Endometrial microvascular endothelial cells (primary cell): ENCODE data around the gene HOMER3. TPM values are rescaled to one million over a fixed set of nuclear protein-coding genes. Genes with fewer than 3 reads are reported as not detected.
"Not testable (repeated sequence)": the region's sequence is repeated elsewhere in the genome, so short reads cannot be mapped to it uniquely, and the experiment has no call there.

Source experiments
- in situ Hi-C: cut with HindIII; loops from 2 replicates; pipeline ENCODE4 v1.10.0; 2017; ENCODE audit warnings: low sequenced_read_pairs, low pct_unique_long_range_greater_than_20kb; ENCODE audit errors: inconsistent ontology term
- total RNA-seq: library from RNA; depleted of rRNA; stranded (reverse); fragments of >200 nt; gene quantifications from one replicate; pipeline ENCODE4 v1.2.3, GENCODE V29; 2015; ENCODE audit errors: inconsistent ontology term

HOMER3 gene
- total RNA-seq, 1 donor from 2014 or later: 80.6 TPM

DNA sequence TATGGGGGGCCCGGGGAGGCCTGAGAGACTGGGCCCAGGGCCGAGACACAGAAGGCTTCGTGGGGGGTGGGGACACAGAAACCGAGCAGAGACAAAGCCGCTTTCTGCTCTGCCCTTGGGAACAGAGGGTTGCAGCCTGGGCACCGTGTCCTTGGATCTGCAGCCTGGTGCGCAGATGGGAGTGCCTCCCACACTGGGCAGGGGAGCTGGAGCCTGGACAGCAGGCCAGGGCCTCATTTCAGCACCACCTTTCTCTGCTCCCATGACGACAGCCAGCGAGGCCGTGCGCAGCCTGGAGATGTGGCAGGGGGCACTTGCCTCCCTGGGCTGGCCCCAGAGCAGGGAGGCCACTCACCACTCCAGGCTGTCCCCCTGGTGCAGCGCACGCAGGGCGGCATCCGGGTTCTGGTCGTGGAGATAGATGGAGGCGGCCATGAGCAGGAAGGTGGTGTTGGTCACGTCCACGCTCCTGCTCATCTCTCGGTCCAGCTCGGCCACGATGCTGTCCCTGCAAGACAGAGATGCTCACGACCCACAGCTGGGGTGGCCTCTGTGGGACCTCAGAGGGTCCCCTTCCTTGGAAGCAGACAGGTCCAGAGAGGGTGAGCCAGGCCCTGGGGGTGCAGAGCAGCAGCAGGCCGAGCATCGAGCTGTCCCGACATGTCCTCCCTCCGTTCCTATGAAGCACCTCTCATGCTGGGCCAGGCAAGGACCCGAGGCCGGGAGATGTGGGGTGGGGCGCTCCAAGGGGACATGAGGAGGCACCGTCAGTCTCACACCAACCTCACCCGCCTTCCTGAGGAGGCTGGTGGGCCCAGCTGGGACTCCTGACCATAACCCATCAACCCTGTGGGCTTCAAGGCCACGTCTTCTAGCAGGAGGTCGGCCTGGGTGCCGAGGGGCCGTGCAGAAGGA is 34.2 kb downstream of the HOMER3 start:
- in situ Hi-C loops: no loop called here

DNA sequence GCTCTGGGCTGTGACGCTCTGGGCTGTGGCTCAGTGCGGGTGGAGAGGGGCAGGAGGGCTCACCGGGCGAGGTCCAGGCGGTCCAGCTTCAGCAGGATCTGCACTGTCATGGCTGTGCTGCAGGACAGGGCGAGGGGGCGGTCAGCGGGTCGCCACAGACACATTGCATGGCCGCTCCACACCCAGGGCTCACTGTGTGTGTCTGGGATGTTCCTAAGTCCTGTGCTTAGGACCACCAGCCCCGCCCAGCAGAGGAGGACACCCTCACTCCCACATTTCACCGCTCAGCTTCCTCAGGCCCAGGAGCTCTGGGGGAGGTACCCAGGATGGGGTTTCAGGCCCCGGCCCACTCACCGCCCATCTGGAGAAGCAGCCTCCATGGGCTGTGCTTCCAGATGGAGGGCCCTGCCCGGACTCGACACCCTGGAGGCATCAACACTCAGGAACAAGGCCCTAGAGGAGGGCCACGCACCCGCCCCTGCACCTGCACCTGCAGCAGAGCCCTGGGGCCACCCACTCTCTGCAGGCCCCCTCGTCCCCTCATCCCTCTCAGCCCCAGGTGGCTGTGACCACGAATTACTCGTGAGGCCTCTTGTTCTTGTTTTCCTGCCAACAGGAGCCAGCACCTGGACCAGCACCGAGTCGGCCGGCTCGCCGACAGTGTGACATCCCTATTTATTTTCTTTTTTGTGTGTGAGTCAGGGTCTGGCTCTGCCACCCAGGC is 35.3 kb downstream of the HOMER3 start:
- in situ Hi-C loops: no loop called here

DNA sequence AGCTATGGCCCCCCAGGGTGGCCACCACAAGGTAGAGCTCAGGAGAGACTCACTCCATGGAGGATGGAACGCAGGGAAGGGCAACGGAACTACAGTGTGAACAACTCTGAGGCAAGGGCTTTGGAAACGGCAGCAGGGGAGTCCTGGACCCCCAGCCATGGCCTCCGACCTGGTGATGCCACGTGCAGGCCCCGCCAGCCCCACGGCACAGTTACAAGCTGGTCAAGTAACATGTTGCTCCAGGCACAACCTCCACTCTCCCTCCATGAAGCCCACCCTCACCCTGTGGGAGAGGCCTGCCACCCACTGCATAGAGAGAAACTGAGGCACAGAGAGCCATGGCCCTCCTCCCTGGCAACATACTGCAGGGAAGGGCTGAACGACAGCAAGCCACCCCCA is 36.0 kb downstream of the HOMER3 start:
- in situ Hi-C loops: no loop called here

DNA sequence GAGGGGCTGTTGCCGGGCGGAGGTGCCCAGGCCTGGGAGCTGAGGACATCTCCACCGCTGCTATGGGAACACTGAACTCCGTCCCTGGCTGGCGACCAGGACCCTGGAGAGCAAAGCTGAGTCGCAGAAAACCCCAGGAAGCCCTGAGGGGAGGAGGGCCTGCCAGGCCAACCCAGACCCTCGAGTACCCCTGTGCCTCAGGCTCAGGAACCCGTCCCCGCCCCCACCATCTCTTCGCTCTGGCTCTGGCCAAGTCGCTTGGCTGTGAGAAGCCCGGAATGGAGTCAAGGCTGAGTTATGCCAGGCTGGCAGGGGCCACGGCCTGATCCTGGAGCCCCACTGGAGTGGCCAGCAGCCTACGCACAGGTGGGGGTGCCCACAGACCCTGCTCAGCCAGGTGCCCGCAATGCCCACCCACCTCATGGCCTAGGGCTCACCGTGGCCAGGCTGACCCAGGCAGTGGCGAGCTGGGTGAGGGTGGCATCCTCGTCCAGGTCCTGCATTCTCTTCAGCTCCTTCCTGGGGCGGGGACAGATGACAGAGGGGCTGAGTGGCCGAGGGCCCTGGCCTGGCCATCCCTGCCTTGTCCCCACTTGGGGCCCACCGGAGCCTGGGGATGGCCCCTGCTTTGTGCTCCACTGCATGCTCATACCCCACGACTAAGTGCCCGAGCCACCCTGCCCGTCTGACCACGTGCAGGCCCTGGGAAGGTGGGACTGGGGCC is 36.5 kb downstream of the HOMER3 start:
- in situ Hi-C loops: no loop called here

DNA sequence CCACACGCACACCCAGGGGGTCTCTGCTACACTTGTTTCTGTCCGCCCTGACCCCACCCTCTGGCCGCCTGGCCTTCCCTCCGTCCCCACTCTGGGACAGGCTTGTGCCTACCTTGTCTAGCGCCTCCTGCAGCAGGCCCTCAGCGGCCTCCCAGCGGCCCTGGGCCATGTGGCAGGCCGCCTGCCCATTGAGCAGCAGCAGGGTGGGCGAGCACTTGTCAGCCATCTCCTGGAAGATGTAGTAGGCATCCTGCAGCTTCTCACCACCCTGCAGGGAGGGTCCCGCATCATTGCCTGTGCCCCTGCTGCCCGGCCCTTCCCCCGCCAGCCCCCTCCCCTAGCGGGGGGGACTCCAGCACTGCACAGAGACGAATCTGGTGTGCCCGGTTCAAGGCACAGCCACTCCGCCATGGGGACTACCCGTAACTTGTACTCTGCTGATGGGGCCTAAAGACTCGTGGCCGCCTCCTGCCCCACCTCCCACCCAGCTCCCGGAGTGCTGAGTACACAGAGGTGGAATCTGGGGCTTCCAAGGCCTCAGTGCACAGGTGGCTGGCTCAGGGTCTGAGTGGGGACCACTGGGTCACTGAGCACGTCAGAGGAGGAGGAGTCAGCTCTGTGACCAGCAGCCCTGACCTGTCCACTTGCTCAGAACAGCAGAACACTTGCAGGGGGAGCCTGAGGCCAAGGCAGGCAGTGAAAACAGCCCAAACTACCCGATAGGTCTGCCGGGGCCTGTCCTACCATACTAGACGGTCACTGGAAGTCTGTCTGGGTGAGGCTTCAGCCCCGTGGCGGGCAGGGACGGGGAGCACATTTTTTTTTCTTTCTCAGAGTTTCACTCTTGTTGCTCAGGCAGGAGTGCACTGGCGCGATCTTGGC is 37.6 kb downstream of the HOMER3 start:
- in situ Hi-C loops: no loop called here

DNA sequence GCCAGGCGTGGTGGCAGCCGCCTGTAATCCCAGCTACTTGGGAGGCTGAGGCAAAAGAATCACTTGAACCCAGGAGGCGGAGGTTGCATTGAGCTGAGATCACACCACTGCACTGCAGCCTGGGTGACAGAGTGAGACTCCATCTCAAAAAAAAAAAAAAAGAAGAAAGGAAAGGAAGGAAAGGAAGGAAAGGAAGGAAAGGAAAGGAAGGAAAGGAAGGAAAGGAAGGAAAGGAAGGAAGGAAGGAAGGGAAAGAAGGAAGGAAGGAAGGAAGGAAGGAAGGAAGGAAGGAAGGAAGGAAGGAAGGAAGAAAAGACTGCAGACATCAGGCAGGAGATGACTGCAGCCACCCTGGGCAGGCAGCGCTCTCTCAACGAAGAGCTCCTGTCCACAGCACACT is 38.5 kb downstream of the HOMER3 start:
- in situ Hi-C loops: not testable (repeated sequence)

DNA sequence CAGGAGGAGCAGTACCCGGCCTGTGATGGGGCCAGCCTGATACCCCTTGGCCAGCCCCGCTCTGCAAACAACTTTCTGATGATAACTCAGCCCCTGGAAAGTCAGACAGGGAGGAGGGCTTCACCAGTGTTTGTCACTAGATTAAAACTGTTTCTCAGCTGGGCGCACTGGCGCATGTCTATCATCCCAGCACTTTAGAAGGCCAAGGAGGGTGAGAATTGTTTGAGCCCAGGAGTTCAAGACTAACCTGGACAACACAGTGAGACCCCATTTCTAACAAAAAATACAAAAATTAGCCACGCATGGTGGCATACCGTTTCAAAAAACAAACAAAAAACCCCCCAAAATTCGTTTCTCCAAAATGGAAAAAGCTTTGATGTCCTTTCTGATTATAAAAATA is 39.5 kb downstream of the HOMER3 start:
- in situ Hi-C loops: no loop called here

DNA sequence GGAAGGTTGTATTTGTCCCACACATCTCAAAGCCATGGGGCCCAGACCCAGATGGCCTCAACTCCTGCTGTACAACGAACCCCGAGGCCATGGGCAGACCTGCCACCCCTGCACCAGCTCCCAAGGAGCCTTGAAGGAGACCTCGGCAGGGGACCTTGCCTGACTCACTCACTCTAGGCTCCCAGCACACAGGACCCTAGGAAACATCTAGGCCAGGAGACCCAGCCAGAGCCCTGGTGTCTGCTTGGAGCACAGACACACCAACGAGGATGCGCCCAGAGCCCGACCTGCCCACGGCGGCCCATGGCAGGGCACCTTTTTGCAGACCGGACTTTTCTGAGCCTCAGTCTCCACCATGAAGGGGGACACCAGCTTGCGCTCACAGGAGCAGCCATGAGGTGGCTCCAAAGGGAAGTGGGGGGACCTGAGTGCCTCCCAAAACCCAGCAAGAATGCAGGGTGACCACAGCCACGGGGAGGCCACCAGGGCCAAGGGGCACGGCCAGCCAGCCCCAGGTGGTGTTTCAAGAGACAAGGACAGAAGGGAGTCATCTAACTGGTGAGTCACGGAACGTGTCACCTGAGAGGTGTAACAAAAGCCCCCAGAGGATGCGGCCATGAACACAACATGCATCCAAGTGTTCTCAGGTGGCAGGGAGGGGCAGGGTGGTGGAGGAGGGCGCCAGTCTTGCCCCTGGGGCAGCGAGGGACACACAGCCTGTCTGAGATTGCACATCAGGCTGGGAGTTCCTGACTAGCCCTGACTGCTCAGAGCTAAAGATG is 40.1 kb downstream of the HOMER3 start:
- in situ Hi-C loops: no loop called here

DNA sequence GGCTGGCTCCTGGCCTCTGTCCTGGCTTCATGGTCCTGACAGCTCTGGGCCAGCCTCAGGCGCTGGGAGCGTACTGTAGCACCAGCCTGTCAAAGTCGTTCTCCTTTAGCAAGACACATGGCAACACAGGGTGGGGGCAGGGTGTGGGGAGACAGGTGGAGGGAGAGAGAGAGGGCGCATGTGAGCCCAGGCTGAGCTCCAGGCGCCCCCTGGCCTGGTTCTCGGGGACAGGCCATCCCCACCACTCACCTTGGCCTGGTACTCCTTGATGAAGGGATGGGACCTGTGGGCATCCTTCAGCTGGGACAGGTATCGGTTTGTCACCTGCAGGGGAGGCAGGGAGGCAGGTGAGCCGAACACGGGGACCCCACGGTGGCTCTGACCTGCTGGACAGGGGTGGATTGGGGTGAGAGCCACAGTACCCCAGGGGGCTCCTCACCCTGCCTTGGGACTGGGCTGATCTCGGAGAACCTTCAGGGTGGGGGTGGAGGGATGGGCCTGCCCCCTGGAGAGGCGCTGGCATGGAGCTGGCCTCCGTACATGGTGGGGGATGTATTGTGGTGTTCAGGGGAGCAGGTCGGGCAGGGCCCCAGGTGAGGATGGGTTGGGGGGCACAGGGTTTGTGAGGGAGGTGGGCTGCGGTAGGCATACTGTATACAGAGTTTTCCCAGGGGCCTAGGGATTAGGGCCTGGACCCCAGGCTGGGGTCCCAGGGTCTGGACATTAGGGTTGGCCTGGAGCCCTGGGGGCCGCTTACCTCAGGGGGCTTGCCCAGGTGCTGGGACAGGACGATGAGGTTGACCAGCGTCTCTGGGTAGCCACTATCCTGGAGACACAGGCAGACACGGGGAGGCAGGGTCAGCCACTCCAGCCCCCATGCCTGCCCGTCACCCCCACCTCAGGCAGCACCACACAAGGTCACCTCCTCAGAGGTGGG is 41.1 kb downstream of the HOMER3 start:
- in situ Hi-C loops: no loop called here

DNA sequence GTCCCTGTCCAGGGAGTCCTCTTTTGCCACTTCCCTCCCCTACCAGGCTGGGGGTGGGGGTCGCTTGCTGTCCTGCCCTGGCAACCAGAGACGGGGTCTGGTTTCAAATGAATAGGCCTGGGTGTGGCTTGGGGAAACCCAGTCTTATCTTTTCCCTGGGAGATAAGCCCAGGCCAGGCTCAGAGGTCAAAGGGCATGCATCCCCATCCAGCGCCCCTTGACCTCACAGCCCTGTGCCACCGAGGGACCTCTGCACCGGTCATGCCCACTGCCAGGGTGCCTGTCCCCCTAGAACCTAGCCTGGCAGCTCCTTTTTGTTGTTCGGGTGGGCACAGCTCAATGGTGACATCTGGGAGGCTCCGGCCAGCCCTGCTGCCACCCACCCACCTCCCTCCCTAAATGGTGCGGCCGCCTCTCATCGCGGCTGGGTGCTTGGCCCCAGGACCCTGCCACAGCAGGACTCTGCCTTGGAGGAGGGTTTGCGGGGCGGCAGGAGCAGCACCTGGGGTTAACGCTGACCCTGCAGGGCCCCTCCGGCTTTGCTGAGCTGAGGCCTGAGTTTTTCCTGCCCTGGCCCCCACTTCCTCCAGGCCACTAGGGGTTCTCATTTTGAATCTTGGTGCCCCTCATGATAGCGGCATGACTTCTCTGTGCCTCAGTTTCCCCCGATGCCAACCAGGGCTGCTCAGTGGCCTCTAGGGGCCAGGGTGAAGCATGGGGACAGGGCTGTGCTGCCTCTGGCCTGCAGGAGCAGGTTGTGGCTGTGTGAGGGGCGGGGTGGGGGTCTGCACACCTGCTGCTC is 42.2 kb downstream of the HOMER3 start:
- in situ Hi-C loops: no loop called here

DNA sequence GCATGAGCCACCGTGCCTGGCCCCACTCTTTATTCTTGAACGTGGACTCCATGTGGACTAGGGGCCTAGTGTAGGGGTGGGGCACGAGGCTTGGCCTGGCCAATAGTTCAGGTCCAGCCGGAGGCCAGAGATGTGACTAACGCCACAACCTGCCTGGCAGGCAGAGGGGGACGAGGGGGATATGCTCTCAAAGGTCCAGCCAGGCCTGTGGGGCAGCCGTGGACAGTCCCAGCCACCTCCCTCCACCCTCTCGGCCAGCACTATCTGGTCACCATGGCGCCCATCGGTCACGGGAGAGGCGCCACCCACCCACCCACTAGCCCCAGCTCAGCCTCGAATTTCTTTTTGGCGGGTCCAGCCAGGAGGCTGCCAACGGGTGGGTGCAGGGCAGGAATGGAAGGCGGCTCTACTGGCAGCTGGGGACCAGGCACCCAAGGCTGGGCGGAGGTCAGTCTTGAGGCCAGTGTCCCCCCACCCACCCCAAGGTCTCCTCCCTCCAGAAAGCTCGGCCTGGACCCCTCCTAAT is 42.9 kb downstream of the HOMER3 start:
- in situ Hi-C loops: no loop called here

DNA sequence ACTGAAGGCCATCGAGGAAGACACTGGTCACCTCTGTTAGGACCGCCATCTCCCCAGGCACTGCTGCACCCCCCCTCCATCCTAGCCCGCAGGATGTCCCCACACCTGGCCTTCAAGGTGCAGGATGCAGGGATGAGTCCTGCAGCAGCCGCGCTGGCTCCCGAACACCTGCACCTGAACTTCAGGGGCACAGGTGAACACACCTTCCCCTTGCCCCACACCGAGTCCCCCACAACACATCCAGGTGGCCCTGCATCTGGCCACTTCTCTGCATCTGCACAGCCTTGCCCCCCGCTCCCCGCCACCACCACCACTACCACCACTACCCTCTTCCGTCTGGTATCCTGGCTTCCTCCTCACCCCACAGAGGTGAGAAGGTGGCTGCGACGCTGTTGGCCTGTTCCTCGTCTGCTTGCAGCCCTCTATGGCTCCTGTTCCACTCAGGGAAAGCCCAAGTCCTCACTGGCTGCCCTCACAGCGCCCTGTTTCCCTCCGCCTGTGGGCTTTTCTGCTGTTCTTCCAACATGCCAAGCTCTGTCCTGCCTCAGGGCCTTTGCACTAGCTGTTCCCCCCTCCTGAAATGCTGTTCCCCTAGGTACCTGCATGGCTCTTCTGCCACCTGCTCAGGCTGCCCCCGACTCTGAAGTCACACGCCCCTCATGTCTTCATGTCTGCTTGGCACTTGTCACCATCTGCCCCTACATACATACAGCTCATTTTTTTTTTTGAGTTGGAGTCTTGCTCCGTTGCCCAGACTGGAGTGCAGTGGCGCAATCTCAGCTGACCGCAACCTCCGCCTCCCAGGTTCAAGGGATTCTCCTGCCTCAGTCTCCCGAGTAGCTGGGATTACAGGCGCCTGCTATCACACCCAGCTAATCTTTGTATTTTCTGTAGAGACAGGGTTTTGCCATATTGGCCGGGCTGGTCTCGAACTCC is 43.7 kb downstream of the HOMER3 start:
- in situ Hi-C loops: no loop called here

DNA sequence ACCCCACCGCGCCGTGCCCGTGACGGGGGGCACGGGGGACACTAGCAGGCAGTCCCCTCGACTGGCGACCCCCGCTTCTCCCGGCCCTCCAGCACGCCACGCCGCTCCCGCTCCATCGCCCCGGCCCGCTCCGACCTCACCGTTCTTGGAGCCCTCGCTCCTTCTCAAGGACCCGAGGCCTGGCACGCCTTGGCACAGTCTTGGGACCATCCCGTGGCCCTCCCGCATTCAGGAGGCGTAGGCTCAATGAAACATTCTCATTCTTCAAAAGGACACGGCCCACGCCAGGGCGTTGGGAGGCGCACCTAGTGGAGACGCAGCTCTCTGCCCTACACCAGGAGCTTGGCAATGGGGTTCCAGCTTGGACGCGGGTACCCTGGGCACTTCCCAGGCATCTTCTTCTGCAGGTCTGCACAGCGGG is 44.6 kb downstream of the HOMER3 start:
- in situ Hi-C loops: no loop called here

DNA sequence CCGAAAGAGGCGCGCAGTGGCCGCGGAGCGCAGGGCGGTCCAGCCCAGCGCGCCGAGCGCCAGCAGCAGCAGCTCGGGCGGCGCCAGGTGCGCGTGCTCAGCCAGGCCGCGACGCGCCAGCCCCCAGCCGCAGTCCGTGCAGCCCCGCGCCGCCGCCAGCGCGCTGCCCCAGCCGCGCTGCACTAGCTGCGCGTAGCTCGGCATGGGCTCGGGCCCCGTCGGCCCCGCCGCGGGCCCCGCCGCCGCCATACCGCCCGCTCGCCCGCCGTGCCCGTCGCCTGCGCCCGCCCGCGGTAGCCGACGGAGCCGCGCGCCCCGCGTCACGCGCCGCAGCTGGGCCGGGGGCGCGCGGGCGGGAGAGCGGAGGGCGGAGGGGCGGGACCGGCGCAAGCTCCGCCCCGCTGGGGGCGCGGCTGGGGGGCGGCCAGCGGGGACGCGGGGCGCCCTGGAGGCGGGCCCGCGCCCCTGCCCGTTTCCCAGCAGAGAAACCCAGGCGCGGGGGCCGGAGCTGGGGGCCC is 45.1 kb downstream of the HOMER3 start, which contains the start of gene CERS1:
Gene CERS1, minus strand, starts transcription at position 335 of the 518 bp plus-strand sequence. Its CDS starts 86 bp downstream, at position 249.
- in situ Hi-C loops: no loop called here
